GM18870 (cell line): ENCODE results near the gene CDK5R2.

Experiments used
- ATAC-seq: cut with Tn5 transposase; IDR thresholded peaks from one replicate; pipeline ENCODE4 v1.9.1; 2021; ENCODE audit warnings: moderate library complexity; ENCODE audit not compliant: unreplicated experiment

The CDK5R2 gene

GRCh38 chr2:219001577-219002394 lies 42.3 kb downstream of the CDK5R2 start:
- no peak for ATAC-seq

GRCh38 chr2:219002395-219003266 lies 43.2 kb downstream of the CDK5R2 start:
- no peak for ATAC-seq

- no peak for ATAC-seq
These were observed 43.8 kb downstream of the CDK5R2 start for GRCh38 chr2:219003267-219003634.

GRCh38 chr2:219003979-219004378 lies 44.5 kb downstream of the CDK5R2 start:
- ATAC-seq: no peak

GRCh38 chr2:219009294-219009693 lies 49.8 kb downstream of the CDK5R2 start:
- no peak for ATAC-seq

- no peak for ATAC-seq
These were observed 50.8 kb downstream of the CDK5R2 start for GRCh38 chr2:219010162-219010756.

- ATAC-seq: no peak
These were observed 51.4 kb downstream of the CDK5R2 start for GRCh38 chr2:219010873-219011272.
